Naive thymus-derived CD4-positive, alpha-beta T cell (primary cell): ENCODE data around the gene RABGGTA. TPM values are rescaled to one million over a fixed set of nuclear protein-coding genes. Genes with fewer than 3 reads are reported as not detected.

Experiments used
- ATAC-seq: fragments of 150-1000 bp; cut with Tn5 transposase; 2 replicates; pipeline ENCODE4 v1.10.0; 2021; ENCODE audit warnings: mild to moderate bottlenecking, moderate library complexity
- CTCF ChIA-PET: fragments of 350-600 bp; sonication (Branson Sonifier 250); formaldehyde crosslinking; loops from one replicate; lab custom pipeline; 2021; ENCODE audit warnings: antibody characterized with exemption; lab: Charles Lee
- POLR2A ChIA-PET: fragments of 350-600 bp; sonication (Branson Sonifier 250); formaldehyde crosslinking; loops from one replicate; lab custom pipeline; 2021; ENCODE audit warnings: antibody characterized with exemption, inconsistent platforms; lab: Charles Lee
- DNase-seq, 9 donors: peaks; one replicate each; pipeline versions ENCODE4 v3.0.0 to v3.0.0-alpha.2; 2020 to 2022; ENCODE audit warnings: mixed read lengths in 1 of 9
- H3K27ac ChIP-seq: one replicate; pipeline ENCODE4 v1.7.0; 2013; ENCODE audit warnings: mild to moderate bottlenecking, low read depth, low read length, moderate library complexity
- H3K27me3 ChIP-seq, 2 donors: one replicate each; pipeline ENCODE4 v1.7.0; 2013; ENCODE audit warnings: low read length in 2 of 2, mild to moderate bottlenecking in 2 of 2, moderate library complexity in 2 of 2; ENCODE audit not compliant: control insufficient read depth in 2 of 2, insufficient read depth in 2 of 2
- H3K36me3 ChIP-seq, 3 experiments: 1 replicate in 2 of 3; 2 replicates in 1 of 3; pipeline ENCODE4 v1.7.0; 2013; ENCODE audit warnings: low read length in 3 of 3, mild to moderate bottlenecking in 3 of 3, moderate library complexity in 1 of 3; ENCODE audit not compliant: insufficient read depth in 3 of 3, control insufficient read depth in 2 of 3
- H3K4me1 ChIP-seq, 2 donors: one replicate each; pipeline ENCODE4 v1.7.0; 2013; ENCODE audit warnings: low read length in 2 of 2, mild to moderate bottlenecking in 2 of 2, moderate library complexity in 1 of 2; ENCODE audit not compliant: control insufficient read depth in 2 of 2, insufficient read depth in 2 of 2
- H3K4me3 ChIP-seq: 2 replicates; pipeline ENCODE4 v1.7.0; 2013; ENCODE audit warnings: mild to moderate bottlenecking, low read length
- H3K9me3 ChIP-seq, 3 experiments: 1 replicate in 2 of 3; 2 replicates in 1 of 3; pipeline ENCODE4 v1.7.0; 2013; ENCODE audit warnings: low read length in 3 of 3; ENCODE audit not compliant: control insufficient read depth in 2 of 3
- H3K27ac Mint-ChIP-seq, 9 donors: one replicate each; pipeline ENCODE4 v1.8.0; 2020 to 2022; ENCODE audit warnings: mixed read lengths in 9 of 9, mild to moderate bottlenecking in 8 of 9, moderate library complexity in 5 of 9, inconsistent platforms in 2 of 9
- H3K27me3 Mint-ChIP-seq, 5 donors: one replicate each; pipeline ENCODE4 v1.8.0; 2021 to 2022; ENCODE audit warnings: mixed read lengths in 5 of 5, mild to moderate bottlenecking in 1 of 5
- H3K36me3 Mint-ChIP-seq, 5 donors: one replicate each; pipeline ENCODE4 v1.8.0; 2020 to 2022; ENCODE audit warnings: mixed read lengths in 5 of 5, mild to moderate bottlenecking in 3 of 5, inconsistent platforms in 1 of 5
- H3K4me1 Mint-ChIP-seq, 7 donors: one replicate each; pipeline ENCODE4 v1.8.0; 2020 to 2022; ENCODE audit warnings: mixed read lengths in 7 of 7, mild to moderate bottlenecking in 3 of 7, inconsistent platforms in 1 of 7
- H3K4me3 Mint-ChIP-seq, 10 donors: one replicate each; pipeline ENCODE4 v1.8.0; 2020 to 2022; ENCODE audit warnings: mild to moderate bottlenecking in 10 of 10, mixed read lengths in 10 of 10, moderate library complexity in 6 of 10, inconsistent platforms in 2 of 10
- H3K9me3 Mint-ChIP-seq, 11 donors: one replicate each; pipeline ENCODE4 v1.8.0; 2020 to 2022; ENCODE audit warnings: mixed read lengths in 11 of 11, mild to moderate bottlenecking in 4 of 11, inconsistent platforms in 1 of 11, moderate library complexity in 1 of 11
- intact Hi-C, 2 donors: fragments of 100-400 bp; cut with micrococcal nuclease; formaldehyde crosslinking; loops; one replicate each; pipeline ENCODE4 v1.15.1; 2023
- polyA plus RNA-seq, 2 donors: library from polyadenylated mRNA; unstranded; fragments of 300-500 nt; fragmentation: Illumina TruSeq; gene quantifications; one replicate each; pipeline ENCODE4 v1.2.3, GENCODE V29; 2021
- total RNA-seq, 6 experiments: library from RNA in 5 of 6; stranded (reverse) in 5 of 6; gene quantifications; 1 replicate in 5 of 6; 2 replicates in 1 of 6; pipeline ENCODE4 v1.2.3 and lab custom pipeline; 2021 to 2026

The RABGGTA gene
- total and polyA plus RNA-seq, 7 experiments from 2014 or later: 17.9 to 76.5 (median 54.3) TPM

- intact Hi-C loops: loop anchor here (1.0 to 5.0 kb wide), 13 partner anchors 9 to 287 kb away; partner anchors contain the start of genes RABGGTA (in 2 of the 2), CHMP4A (in 1 of the 2), DCAF11 (in 1 of the 2) and GMPR2 (in 1 of the 2)
- peaks cover 28 to 67% (median 55%) of the 10 kb centered on the region in 7 donors for H3K4me1 Mint-ChIP-seq
- peaks cover 0 to 38% (median 13%) of the 10 kb centered on the region in 5 donors for H3K36me3 Mint-ChIP-seq
- ChIA-PET POLR2A (interaction anchor here (0.6 to 8.7 kb wide), 14 partner anchors 8 to 132 kb away, joined by 3 to 125 read pairs (median 5); partner anchors contain the start of genes CIDEB, GMPR2, IPO4 and KHNYN), CTCF (interaction anchor here (0.9 to 9.4 kb wide), 9 partner anchors 9 to 132 kb away, joined by 3 to 140 read pairs (median 7); partner anchors contain the start of genes CIDEB, LTB4R, LTB4R2 and TINF2)
- ATAC-seq (peak; percentile 6), DNase-seq (peak in 1 of 9 donors; percentile 26)
- peak overlapping the region; percentile 91 to 98 (median 96) for H3K27ac Mint-ChIP-seq
- peak overlapping the region; percentile 89 to 97 (median 94) for H3K4me3 Mint-ChIP-seq
- H3K27ac ChIP-seq: peak overlapping the region; percentile 97
- peaks cover 0 to 5% (median 0%) of the 10 kb centered on the region in 11 donors for H3K9me3 Mint-ChIP-seq
- H3K27me3 ChIP-seq: no peaks in the 10 kb centered on the region
- peaks cover 19 to 43% of the 10 kb centered on the region in 2 donors for H3K4me1 ChIP-seq
- H3K9me3 ChIP-seq: no peaks in the 10 kb centered on the region
- peak overlapping the region; percentile 83 for H3K4me3 ChIP-seq
- no peaks in the 10 kb centered on the region for H3K27me3 Mint-ChIP-seq
- H3K36me3 ChIP-seq: peaks cover 24 to 43% (median 31%) of the 10 kb centered on the region in 3 experiments
These were observed 27.5 kb upstream of the RABGGTA start for GRCh38 chr14:24298892-24299254.

GRCh38 chr14:24297190-24297964 is 26.0 kb upstream of the RABGGTA start:
- no peak for ATAC-seq

DNA sequence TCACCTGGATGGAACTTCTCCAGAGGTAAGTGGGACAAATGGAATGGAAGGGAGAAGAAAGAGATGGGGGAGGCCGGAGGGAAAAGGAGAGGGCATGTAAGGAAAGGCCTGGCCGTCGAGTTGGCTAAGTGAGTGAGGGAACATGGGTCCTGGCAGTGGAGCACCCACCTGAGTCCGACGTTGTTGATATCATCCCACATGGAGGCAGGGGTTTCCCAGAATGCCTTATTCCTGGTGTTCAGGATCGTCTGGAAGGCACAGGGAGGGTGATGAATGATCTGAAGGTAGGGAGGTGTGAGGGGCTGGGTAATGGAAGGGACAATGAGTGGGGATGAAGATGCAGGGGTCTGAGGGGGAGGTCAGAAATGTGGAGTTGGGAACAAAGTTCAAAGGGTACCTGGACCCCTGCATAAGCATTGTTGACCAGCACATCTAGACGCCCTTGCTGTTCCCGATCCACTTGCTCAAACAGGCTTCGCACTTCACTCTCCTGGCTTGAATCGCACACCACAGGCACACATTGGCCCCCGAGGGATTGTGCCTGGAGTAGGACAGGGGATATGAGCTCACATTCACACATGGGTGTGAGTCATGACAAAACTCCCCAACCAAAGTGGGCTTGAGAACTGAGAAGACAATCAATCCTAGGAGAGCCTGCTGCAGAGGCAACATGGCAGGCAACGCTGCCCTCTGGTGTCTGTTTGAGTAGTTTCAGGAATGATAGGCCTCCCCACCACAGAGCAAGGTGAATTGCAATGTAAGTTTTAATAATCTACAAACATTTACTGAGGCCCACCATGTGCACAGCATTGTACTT is 25.2 kb upstream of the RABGGTA start:
- ATAC-seq (peak; percentile 79), DNase-seq (peak; percentile 38 to 79 (median 69))
- ChIA-PET POLR2A (interaction anchor here (1.0 to 8.7 kb wide), 7 partner anchors 15 to 134 kb away, joined by 3 to 125 read pairs (median 12); partner anchors contain the start of genes CBLN3, CIDEB, KHNYN and LTB4R), CTCF (interaction anchor here (0.7 to 9.4 kb wide), 16 partner anchors 12 to 664 kb away, joined by 3 to 140 read pairs (median 4); partner anchors contain the start of genes CIDEB, LTB4R, LTB4R2 and RABGGTA)
- no peak overlapping the region for H3K4me3 ChIP-seq
- intact Hi-C loops: loop anchor here (1.0 to 5.0 kb wide), 8 partner anchors 12 to 284 kb away; partner anchors contain the start of gene MDP1 (in 2 of the 2)
- Mint-ChIP-seq H3K4me3 (peak overlapping the region in 7 of 10 donors; percentile 5 to 89 (median 54)), H3K27me3 (no peaks in the 10 kb centered on the region), H3K9me3 (peaks cover 0 to 6% (median 0%) of the 10 kb centered on the region in 11 donors), H3K36me3 (peaks cover 0 to 26% (median 13%) of the 10 kb centered on the region in 5 donors), H3K27ac (peak overlapping the region; percentile 73 to 95 (median 90)), H3K4me1 (peaks cover 24 to 61% (median 48%) of the 10 kb centered on the region in 7 donors)
- no peaks in the 10 kb centered on the region for H3K27me3 ChIP-seq
- H3K4me1 ChIP-seq: peaks cover 19 to 39% of the 10 kb centered on the region in 2 donors
- peak overlapping the region; percentile 62 for H3K27ac ChIP-seq
- peaks cover 11 to 34% (median 14%) of the 10 kb centered on the region in 3 experiments for H3K36me3 ChIP-seq
- no peaks in the 10 kb centered on the region for H3K9me3 ChIP-seq

More at GRCh38 chr14:24297190-24297964, 26.0 kb upstream of the RABGGTA start:
- POLR2A ChIA-PET: interaction anchor here (0.6 to 8.7 kb wide), 11 partner anchors 14 to 245 kb away, joined by 3 to 125 read pairs (median 4); partner anchors contain the start of genes CARMIL3, CBLN3, CIDEB and KHNYN
- CTCF ChIA-PET: interaction anchor here (0.7 to 9.4 kb wide), 20 partner anchors 11 to 665 kb away, joined by 3 to 140 read pairs (median 4); partner anchors contain the start of genes CIDEB, LTB4R, LTB4R2 and RABGGTA
- Mint-ChIP-seq H3K27me3 (no peaks in the 10 kb centered on the region), H3K36me3 (peaks cover 0 to 27% (median 13%) of the 10 kb centered on the region in 5 donors), H3K4me3 (peak overlapping the region; percentile 16 to 89 (median 52)), H3K27ac (peak overlapping the region; percentile 73 to 95 (median 89)), H3K4me1 (peaks cover 28 to 67% (median 55%) of the 10 kb centered on the region in 7 donors), H3K9me3 (peaks cover 0 to 5% (median 0%) of the 10 kb centered on the region in 11 donors)
- H3K27me3 ChIP-seq: no peaks in the 10 kb centered on the region
- H3K27ac ChIP-seq: peak overlapping the region; percentile 62
- H3K9me3 ChIP-seq: no peaks in the 10 kb centered on the region
- H3K4me1 ChIP-seq: peaks cover 19 to 43% of the 10 kb centered on the region in 2 donors
- intact Hi-C loops: loop anchor here (1.0 to 5.0 kb wide), 8 partner anchors 11 to 285 kb away; partner anchors contain the start of gene MDP1 (in 2 of the 2)
- H3K36me3 ChIP-seq: peaks cover 18 to 34% (median 22%) of the 10 kb centered on the region in 3 experiments
- no peak overlapping the region for H3K4me3 ChIP-seq
- DNase-seq: no peak

DNA sequence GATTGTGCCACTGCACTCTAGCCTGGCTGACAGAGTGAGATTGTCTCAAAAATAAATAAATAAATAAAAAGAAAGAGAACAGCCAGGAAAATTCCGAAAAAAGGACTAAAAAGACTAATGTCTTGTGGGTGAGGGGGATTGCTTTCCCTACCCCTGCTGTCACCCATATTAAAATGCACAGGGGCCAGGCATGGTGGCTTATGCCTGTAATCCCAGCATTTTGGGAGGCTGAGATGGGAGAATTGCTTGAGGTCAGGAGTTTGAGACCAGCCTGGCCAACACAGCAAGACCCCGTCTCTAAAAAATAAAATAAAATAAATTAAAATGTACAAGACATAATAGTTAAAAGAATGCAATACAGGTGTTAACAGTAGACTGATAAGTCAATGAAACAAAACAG is 22.1 kb upstream of the RABGGTA start:
- peaks cover 22 to 39% (median 26%) of the 10 kb centered on the region in 7 donors for H3K4me1 Mint-ChIP-seq

DNA sequence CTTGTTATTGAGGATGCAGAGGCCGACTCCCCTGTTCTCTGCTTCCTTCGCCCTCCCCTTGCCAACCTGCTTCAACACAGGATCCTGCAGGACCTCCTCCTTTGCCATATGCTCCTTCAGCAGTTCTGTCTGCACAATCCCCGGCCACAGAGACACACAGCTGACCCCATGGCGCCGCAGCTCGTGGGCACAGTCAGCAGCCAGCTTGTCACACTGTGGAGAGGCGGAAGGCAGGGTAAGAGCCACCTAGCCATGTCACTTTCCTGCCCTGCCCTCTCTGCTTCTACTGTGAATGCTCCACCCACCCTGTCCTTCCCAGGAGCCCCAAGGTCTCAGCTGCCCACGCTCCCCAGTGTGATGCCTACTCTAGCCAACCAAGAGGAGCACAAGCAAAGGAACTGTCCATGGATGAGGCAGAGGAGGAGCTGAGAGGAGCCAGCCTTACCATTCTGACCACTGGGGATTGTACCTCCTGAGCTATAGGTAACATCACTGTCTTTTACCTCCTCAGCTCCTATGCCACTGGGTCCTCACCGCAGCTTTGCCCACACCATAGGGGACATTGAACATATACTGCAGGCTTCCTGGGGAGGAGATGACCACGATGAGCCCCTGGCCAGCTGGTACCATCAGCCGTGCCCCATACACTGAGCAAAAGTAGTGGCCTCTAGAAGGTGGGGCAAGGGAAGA is 20.9 kb upstream of the RABGGTA start:
- Histone ChIP-seq H3K27ac (no peak overlapping the region), H3K9me3 (no peaks in the 10 kb centered on the region), H3K27me3 (no peaks in the 10 kb centered on the region), H3K4me3 (no peak overlapping the region), H3K4me1 (peaks cover 0 to 8% of the 10 kb centered on the region in 2 donors), H3K36me3 (peaks cover 13 to 49% (median 14%) of the 10 kb centered on the region in 3 experiments)
- ATAC-seq (no peak), DNase-seq (no peak)
- CTCF ChIA-PET: interaction anchor here (0.6 to 1.8 kb wide), 4 partner anchors 15 to 245 kb away, joined by 3 to 13 read pairs (median 4); partner anchors contain the start of gene TINF2
- POLR2A ChIA-PET: interaction anchor here (0.6 to 4.2 kb wide), 5 partner anchors 11 to 824 kb away, joined by 3 to 21 read pairs (median 5); partner anchors contain the start of genes LTB4R and TINF2
- H3K4me3 Mint-ChIP-seq: no peak overlapping the region
- peak overlapping the region in 1 of 9 donors; percentile 82 for H3K27ac Mint-ChIP-seq
- peaks cover 0 to 2% (median 0%) of the 10 kb centered on the region in 11 donors for H3K9me3 Mint-ChIP-seq
- H3K36me3 Mint-ChIP-seq: peaks cover 0 to 40% (median 23%) of the 10 kb centered on the region in 5 donors
- H3K4me1 Mint-ChIP-seq: peaks cover 13 to 34% (median 18%) of the 10 kb centered on the region in 7 donors
- intact Hi-C loops: no loop called here
- no peaks in the 10 kb centered on the region for H3K27me3 Mint-ChIP-seq

More for the DNA sequence above, 22.1 kb upstream of the RABGGTA start:
- no peak for ATAC-seq
- DNase-seq: no peak
- ChIA-PET POLR2A (interaction anchor here (1.4 to 4.2 kb wide), 2 partner anchors 18 to 51 kb away, joined by 5 to 21 read pairs; partner anchors contain the start of genes LTB4R and TINF2), CTCF (interaction anchor here (1.5 to 1.8 kb wide), 2 partner anchors 13 to 50 kb away, joined by 5 to 13 read pairs; partner anchors contain the start of gene TINF2)
- Histone ChIP-seq H3K4me3 (no peak overlapping the region), H3K36me3 (peaks cover 13 to 49% (median 14%) of the 10 kb centered on the region in 3 experiments), H3K4me1 (peaks cover 2 to 17% of the 10 kb centered on the region in 2 donors), H3K27me3 (no peaks in the 10 kb centered on the region), H3K9me3 (no peaks in the 10 kb centered on the region), H3K27ac (no peak overlapping the region)
- intact Hi-C loops: no loop called here
- no peak overlapping the region for H3K27ac Mint-ChIP-seq
- H3K9me3 Mint-ChIP-seq: peaks cover 0 to 2% (median 0%) of the 10 kb centered on the region in 11 donors
- peaks cover 0 to 40% (median 23%) of the 10 kb centered on the region in 5 donors for H3K36me3 Mint-ChIP-seq
- H3K27me3 Mint-ChIP-seq: no peaks in the 10 kb centered on the region
- H3K4me3 Mint-ChIP-seq: no peak overlapping the region
